Daoy (cell line): ENCODE data around the gene FKBP11. TPM values are rescaled to one million over a fixed set of nuclear protein-coding genes. Genes with fewer than 3 reads are reported as not detected.

Source experiments
- total RNA-seq: library from RNA; depleted of rRNA; stranded (reverse); fragments of >200 nt; shearing (Covaris generic); gene quantifications from 2 replicates; pipeline ENCODE4 v1.2.3, GENCODE V29; 2014; rRNA removed

Gene FKBP11
- total RNA-seq, 1 experiment from 2014 or later = 7.0 TPM

Other genes with a start within 250 kb of the FKBP11 start
- 114 and 119 TPM in 2 replicates for gene KANSL2, start 243.3 kb downstream of the FKBP11 start, total RNA-seq
- 25.4 and 25.7 TPM in 2 replicates for gene CCNT1, start 208.8 kb downstream of the FKBP11 start, total RNA-seq
- 9.0 and 9.2 TPM in 2 replicates for gene ADCY6, start 136.4 kb downstream of the FKBP11 start, total RNA-seq
- gene CACNB3, start 107.0 kb downstream of the FKBP11 start, total RNA-seq = 9.1 and 11.5 TPM in 2 replicates
- gene DDX23, start 73.3 kb downstream of the FKBP11 start, total RNA-seq = 132 and 146 TPM in 2 replicates
- gene RND1, start 59.6 kb downstream of the FKBP11 start, total RNA-seq = 0.51 and 4.7 TPM in 2 replicates
- 69.3 and 118 TPM in 2 replicates for gene ARF3, start 32.0 kb upstream of the FKBP11 start, total RNA-seq
- 0.63 TPM in 1 of 2 replicates, not detected in the other for gene WNT10B, start 46.2 kb upstream of the FKBP11 start, total RNA-seq
- gene WNT1, start 52.8 kb upstream of the FKBP11 start, total RNA-seq = not detected in 2 replicates
- gene DDN, start 73.9 kb upstream of the FKBP11 start, total RNA-seq = 0.80 TPM in 1 of 2 replicates, not detected in the other
- 67.1 and 68.2 TPM in 2 replicates for gene PRKAG1, start 93.3 kb upstream of the FKBP11 start, total RNA-seq
- gene KMT2D, start 135.3 kb upstream of the FKBP11 start, total RNA-seq = 10.3 and 11.0 TPM in 2 replicates
- gene RHEBL1, start 144.5 kb upstream of the FKBP11 start, total RNA-seq = 6.3 and 11.0 TPM in 2 replicates
- not detected in 2 replicates for gene DHH, start 169.3 kb upstream of the FKBP11 start, total RNA-seq
- gene LMBR1L, start 185.4 kb upstream of the FKBP11 start, total RNA-seq = 18.2 and 19.6 TPM in 2 replicates
- gene TUBA1B, start 205.9 kb upstream of the FKBP11 start, total RNA-seq = 3,979 and 4,039 TPM in 2 replicates